ENCODE data around the gene PROC.

Gene PROC

GRCh38 chr2:127456960-127457359 lies 38.7 kb downstream of the PROC start:
- DNase-seq (ENCODE audit: low read depth in 2 of 2), result no peak

DNA sequence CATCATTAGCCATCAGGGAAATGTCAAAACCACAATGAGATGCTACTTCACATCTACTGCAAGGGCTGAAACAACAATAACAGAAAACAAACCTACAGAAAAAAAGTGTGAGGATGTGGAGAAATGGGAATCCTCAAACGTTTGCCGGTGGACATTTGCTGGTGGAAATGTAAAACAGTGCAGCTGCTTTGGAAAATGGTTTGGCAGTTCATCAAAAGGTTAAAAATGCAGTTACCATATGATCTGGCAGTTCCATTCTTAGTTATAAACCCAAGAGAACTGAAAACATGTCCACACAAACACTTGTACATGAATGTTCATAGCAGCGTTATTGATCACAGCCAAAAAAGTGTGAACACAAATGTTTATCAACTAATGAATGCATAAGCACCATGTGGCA lies 44.2 kb downstream of the PROC start:
- no peak for DNase-seq (ENCODE audit: low read depth in 2 of 2)

DNA sequence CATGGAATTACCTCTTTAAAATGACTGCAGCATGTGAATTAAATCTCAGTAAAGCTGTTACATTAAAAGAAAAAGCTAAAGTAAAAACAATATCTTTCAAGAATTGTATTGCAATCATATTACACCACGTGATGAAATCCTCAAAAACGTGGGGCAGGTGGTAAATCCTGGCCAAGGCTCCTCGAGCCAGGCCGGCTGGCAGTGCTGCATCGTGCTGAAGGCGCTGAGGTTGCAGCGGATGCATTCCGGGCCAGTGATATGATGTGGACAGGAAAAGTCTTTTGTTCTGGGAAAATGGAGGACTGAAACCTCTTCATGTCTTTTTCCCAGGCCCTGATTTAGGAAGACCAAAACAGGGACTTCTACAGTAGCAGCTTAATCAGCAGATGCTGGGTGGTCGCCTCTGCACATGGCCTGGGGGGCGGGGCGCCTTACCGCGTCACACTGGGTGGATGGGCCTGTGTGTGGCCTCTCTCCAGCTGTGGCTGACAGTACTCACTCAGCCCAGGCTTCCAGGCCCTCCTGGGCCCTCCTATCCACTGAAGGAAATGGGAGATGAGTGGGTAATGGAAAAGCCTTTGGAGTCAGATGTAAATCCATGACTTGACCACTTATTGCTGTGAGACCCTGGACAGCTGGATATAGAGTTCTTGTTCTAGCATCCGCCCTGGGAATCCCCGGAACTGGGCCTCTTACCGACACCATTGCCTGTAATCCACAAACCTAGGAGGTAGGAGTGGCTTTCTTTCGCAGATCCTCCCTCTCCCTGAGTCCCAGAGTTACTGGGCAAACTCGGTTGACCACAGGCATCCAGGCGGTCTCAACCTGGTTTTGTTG lies 45.1 kb downstream of the PROC start:
- DNase-seq (ENCODE audit: low read depth in 2 of 2), result no peak

GRCh38 chr2:127464470-127465257 lies 46.4 kb downstream of the PROC start:
- no peak for DNase-seq (ENCODE audit: low read depth in 2 of 2)

- no peak for DNase-seq (ENCODE audit: low read depth in 2 of 2)
Observed at GRCh38 chr2:127465258-127465657, 47.0 kb downstream of the PROC start.

DNA sequence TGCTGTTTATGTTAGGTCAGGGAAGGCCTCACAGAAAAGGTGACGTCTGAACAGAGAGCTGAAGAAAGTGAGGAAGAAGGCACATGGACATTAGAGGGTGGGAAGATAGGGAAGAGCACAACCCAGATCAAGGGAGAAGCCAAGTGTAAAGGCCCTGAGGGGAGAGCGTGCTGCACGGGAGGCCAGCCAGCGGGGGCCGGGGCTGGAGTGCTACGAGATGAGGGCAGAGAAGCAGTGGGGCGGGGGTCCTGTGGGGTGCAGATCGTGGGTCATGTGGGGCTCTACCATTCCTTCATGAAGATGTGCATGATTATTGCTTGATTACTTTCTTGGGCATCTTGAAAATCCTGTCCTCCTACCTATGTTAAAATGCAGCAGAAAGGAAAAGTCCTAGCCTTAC lies 50.8 kb downstream of the PROC start:
- DNase-seq (ENCODE audit: low read depth in 2 of 2), result no peak

DNA sequence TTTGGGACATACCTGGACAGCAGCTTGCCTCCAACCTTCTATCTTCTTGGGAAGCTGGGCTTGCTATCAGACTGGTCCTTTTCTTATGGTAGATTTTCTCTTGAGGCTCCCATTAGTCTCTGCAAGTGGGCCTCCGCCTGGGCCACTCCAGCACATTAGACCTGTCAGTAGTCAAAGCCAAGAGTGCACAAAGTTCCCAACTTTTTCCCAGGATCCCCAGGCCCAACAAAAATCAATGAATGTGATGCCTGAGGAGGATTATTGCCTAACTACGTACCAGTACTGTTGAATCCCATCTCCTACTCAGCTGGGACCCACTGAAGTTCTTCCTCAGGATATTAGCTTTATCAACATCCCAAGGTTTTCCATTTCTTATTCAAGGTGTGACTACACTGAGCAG lies 51.7 kb downstream of the PROC start:
- no peak for DNase-seq (ENCODE audit: low read depth in 2 of 2)

DNA sequence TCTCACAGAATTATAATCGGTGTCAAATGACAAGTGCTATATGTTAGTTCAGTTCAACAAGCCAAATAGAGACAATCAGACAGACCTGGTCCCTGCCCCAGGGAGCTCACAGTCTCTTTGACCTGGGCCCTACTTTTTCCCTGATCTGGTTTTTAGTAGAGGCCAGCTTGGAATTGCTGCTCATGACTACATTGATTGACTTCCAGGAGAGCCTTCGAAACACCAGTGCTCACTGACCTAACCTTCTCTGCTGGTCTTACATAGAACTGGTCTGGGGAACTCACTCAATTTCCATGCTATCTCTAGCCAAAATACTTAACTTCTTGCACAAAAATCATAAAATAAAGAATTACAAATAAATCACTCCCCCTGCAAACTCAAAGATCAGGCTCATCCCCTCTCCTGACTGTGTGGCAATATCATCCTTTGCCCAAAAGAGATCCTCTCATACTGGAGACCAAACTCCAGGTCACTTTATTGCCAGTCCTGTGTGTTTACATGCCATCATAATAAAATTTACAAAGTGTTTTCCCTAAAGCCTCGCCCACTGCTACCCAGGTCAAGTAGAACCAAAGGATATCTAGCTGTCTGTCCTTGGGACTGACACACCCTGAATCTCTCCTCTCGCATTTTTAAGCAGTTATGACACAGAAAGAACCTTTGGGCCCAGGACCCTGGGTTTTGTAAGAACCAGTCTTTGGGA lies 53.2 kb downstream of the PROC start:
- no peak for DNase-seq (ENCODE audit: low read depth in 2 of 2)

DNA sequence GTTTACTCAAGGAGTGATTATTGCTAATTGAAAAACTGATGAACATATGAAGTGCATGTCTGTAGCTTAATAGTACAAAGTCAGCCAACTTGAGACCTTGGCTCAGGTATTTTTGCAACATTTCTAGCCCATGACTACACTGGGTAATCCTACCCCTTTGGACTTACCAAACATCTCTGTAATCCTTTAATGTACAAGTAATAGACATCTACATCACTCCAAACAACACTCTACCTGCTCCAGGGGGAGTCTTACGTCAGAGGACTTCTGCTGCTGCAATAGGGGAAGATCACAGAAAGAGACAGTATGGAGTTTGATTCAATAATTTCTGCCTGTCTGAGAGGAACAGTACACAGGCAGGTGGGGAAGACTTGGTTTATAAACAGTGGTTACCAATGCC lies 54.0 kb downstream of the PROC start:
- DNase-seq (ENCODE audit: low read depth in 2 of 2), result no peak

- DNase-seq (ENCODE audit: low read depth in 2 of 2), result no peak
Observed at GRCh38 chr2:127475788-127476187, 57.6 kb downstream of the PROC start.

Measured in stimulated activated CD8-positive, alpha-beta memory T cell treated with anti-CD3 and anti-CD28 coated beads, Interleukin-2, amount 100 ng/mL, for 48 hours (primary cell).